MM.1S (cell line): ENCODE data around the gene PPP2R5E.
"Not testable (repeated sequence)": the region's sequence is repeated elsewhere in the genome, so short reads cannot be mapped to it uniquely, and the experiment has no call there.

Experiments
- DNase-seq: peaks from one replicate; pipeline ENCODE4 v3.0.0-alpha.2; 2015
- H2AFZ ChIP-seq: fragments of 300-600 bp; sonication (generic); 2 replicates; pipeline ENCODE4 v1.6.0; 2016; ENCODE audit warnings: antibody characterized with exemption, low read length
- H3F3A ChIP-seq: fragments of 300-600 bp; sonication (generic); 2 replicates; pipeline ENCODE4 v1.6.1; 2016; ENCODE audit warnings: mild to moderate bottlenecking, antibody characterized with exemption, low read length, moderate library complexity, mixed read lengths; ENCODE audit not compliant: insufficient read depth
- H3K27ac ChIP-seq: fragments of 300-600 bp; sonication (generic); 2 replicates; pipeline ENCODE4 v1.5.1; 2016; ENCODE audit warnings: mild to moderate bottlenecking, low read length
- H3K27me3 ChIP-seq: fragments of 300-600 bp; sonication (generic); replicated peaks from 2 replicates; pipeline ENCODE4 v1.6.0; 2016; ENCODE audit warnings: low read length; ENCODE audit not compliant: insufficient read depth
- H3K36me3 ChIP-seq: fragments of 300-600 bp; sonication (generic); replicated peaks from 2 replicates; pipeline ENCODE4 v1.6.1; 2016; ENCODE audit warnings: mild to moderate bottlenecking, low read length, mixed read lengths; ENCODE audit not compliant: insufficient read depth
- H3K4me1 ChIP-seq: fragments of 300-600 bp; sonication (generic); 2 replicates; pipeline ENCODE4 v1.6.1; 2016; ENCODE audit warnings: low read length, mixed read lengths
- H3K4me2 ChIP-seq: fragments of 300-600 bp; sonication (generic); 2 replicates; pipeline ENCODE4 v1.6.0; 2016; ENCODE audit warnings: low read depth, low read length
- H3K4me3 ChIP-seq: fragments of 300-600 bp; sonication (generic); 2 replicates; pipeline ENCODE4 v1.5.1; 2016; ENCODE audit warnings: low read length, mixed read lengths
- H3K79me2 ChIP-seq: fragments of 300-600 bp; sonication (generic); 2 replicates; pipeline ENCODE4 v1.6.1; 2016; ENCODE audit warnings: mixed run types, low read length, mixed read lengths
- H3K9ac ChIP-seq: fragments of 300-600 bp; sonication (generic); 2 replicates; pipeline ENCODE4 v1.6.1; 2016; ENCODE audit warnings: low read length, mixed read lengths
- H3K9me2 ChIP-seq: fragments of 300-600 bp; sonication (generic); replicated peaks from 2 replicates; pipeline ENCODE4 v1.6.1; 2016; ENCODE audit warnings: mild to moderate bottlenecking, low read length, mixed read lengths; ENCODE audit not compliant: insufficient read depth
- H3K9me3 ChIP-seq: fragments of 300-600 bp; sonication (generic); replicated peaks from 2 replicates; pipeline ENCODE4 v1.6.1; 2016; ENCODE audit warnings: mild to moderate bottlenecking, low read length, mixed read lengths; ENCODE audit not compliant: insufficient read depth
- H4K20me1 ChIP-seq: fragments of 300-600 bp; sonication (generic); 2 replicates; pipeline ENCODE4 v1.6.1; 2016; ENCODE audit warnings: mild to moderate bottlenecking, low read length, moderate library complexity, mixed read lengths; ENCODE audit not compliant: insufficient read depth
- EZH2 ChIP-seq: fragments of 300-600 bp; sonication (generic); optimal IDR thresholded peaks from 2 replicates; pipeline ENCODE3; 2017; ENCODE audit warnings: low read depth, mild to moderate bottlenecking, antibody characterized with exemption, low read length, mixed read lengths
- EZH2phosphoT487 ChIP-seq: fragments of 300-600 bp; sonication (generic); IDR thresholded peaks from 2 replicates; pipeline ENCODE4 v1.6.1; 2018; ENCODE audit warnings: antibody characterized with exemption, low read length
- TF ChIP-seq, protein P1 (sequence below): fragments of 300-600 bp; sonication (generic); IDR thresholded peaks from 2 replicates; pipeline ENCODE4 v1.5.1; 2016; ENCODE audit warnings: antibody characterized with exemption, low read length, mixed read lengths

The PPP2R5E gene

DNA sequence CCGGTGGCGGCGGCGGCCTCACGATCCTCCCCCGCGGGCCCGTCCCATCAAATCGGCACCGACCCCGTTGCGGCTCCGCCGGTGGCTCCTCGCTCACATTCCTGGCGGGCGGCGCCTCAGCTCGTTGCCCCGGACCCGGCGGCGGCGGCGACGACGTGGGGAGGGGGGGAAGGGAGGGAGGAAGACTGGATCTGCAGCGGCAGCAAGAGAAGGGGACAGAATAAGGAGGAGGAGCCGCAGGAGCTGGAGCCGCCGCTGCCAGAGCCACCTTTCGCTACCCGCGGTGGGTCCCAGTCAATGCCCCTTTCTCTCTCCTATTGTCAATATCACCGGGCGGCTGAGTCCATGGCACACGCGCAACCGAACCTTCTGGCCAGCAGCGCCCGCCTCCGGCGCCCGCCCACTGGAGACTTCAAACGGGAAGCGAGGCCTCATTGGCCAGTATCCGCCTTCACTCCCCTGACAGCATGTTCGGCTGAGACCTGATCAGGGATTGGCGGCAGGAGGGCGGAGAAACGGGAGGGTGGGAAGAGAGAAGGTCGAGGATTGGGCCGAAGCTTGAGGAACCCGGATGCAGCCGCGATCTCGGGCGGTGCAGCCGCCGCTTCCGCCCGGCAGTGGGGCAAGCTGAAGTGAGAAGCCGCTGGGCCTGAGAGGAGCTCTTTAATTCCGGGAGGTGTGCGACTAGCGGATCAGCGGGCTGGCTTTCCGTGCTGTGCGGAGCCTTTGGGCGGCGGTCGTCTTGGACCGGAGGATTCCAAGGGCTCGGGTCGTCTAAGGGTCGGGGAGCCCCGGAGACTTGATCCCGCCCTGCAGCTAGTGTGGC lies at the start of gene PPP2R5E:
PPP2R5E (minus strand) TSS at position 378 of the 826 bp plus-strand sequence. CDS start 3,692 bp downstream, outside the sequence.
- peak; percentile 92 for DNase-seq
- peaks cover 5% of the 10 kb centered on the region; the same call in 1 of the 2 replicates for H3K4me1 ChIP-seq
- peak within 1 kb of the TSS; percentile 63 for H3K4me2 ChIP-seq
- H4K20me1 ChIP-seq, result no peaks in the 10 kb centered on the region
- no peaks in the 10 kb centered on the region for H3F3A ChIP-seq
- peak within 1 kb of the TSS; percentile 68 for H3K9ac ChIP-seq
- H3K9me2 ChIP-seq, result no peaks in the 10 kb centered on the region
- no peak for TF ChIP-seq EZH2
- no peak for TF ChIP-seq EZH2phosphoT487
- TF ChIP-seq, protein P1, sequence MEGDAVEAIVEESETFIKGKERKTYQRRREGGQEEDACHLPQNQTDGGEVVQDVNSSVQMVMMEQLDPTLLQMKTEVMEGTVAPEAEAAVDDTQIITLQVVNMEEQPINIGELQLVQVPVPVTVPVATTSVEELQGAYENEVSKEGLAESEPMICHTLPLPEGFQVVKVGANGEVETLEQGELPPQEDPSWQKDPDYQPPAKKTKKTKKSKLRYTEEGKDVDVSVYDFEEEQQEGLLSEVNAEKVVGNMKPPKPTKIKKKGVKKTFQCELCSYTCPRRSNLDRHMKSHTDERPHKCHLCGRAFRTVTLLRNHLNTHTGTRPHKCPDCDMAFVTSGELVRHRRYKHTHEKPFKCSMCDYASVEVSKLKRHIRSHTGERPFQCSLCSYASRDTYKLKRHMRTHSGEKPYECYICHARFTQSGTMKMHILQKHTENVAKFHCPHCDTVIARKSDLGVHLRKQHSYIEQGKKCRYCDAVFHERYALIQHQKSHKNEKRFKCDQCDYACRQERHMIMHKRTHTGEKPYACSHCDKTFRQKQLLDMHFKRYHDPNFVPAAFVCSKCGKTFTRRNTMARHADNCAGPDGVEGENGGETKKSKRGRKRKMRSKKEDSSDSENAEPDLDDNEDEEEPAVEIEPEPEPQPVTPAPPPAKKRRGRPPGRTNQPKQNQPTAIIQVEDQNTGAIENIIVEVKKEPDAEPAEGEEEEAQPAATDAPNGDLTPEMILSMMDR, result no peak
- peak within 1 kb of the TSS; percentile 34; the same call in 1 of the 2 replicates for H3K27ac ChIP-seq
- no peaks in the 10 kb centered on the region for H3K27me3 ChIP-seq
- peak within 1 kb of the TSS; percentile 78 for H3K4me3 ChIP-seq
- peaks cover 33% of the 10 kb centered on the region for H3K79me2 ChIP-seq
- no peaks in the 10 kb centered on the region for H3K9me3 ChIP-seq
- H2AFZ ChIP-seq, result peak within 1 kb of the TSS; percentile 67
- H3K36me3 ChIP-seq, result no peaks in the 10 kb centered on the region

DNA sequence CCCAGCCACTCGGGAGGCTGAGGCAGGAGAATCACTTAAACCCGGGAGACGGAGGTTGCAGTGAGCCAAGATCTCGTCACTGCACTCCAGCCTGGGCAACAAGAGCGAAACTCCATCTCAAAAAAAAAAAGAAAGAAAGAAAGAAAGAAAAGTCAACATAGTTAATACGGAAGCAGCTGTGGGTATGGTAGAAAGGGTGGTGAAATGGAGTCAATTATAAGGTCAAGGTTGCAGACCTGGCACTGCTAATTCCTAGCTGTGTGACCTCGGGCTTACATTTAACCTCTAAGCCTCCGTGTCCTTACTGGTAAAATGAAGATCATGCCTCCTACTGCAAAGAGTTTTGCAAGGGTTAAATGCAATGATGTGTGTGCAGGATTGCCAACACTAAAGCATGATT lies 39.9 kb upstream of the PPP2R5E start:
- not testable (repeated sequence) for H3K9me2 ChIP-seq, H3K27ac ChIP-seq, DNase-seq, H3F3A ChIP-seq, H3K27me3 ChIP-seq, H3K4me2 ChIP-seq, H3K36me3 ChIP-seq, H3K4me3 ChIP-seq, H3K9me3 ChIP-seq, H2AFZ ChIP-seq, H3K79me2 ChIP-seq, H3K9ac ChIP-seq, H3K4me1 ChIP-seq, H4K20me1 ChIP-seq

DNA sequence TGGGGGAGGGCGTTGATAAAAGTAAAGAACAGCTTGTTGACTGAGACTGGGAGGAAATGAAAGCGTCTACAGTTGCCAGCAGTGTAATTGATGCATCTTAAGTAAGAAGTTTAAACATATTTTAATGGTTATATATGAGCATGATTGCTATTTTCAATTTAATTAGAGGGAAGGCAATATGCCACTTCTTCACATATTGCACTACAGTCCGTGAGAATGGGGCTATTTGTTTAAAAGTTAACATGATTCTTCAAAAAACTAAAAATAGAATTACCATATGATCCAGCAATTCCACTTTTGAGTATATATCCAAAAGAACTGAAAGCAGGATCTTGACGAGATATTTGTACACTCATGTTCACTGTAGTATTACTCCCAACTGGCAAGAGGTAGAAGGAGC lies 38.3 kb upstream of the PPP2R5E start:
- Histone ChIP-seq H3K4me3 (no peak overlapping the region), H4K20me1 (no peaks in the 10 kb centered on the region), H3K36me3 (no peaks in the 10 kb centered on the region), H3F3A (no peaks in the 10 kb centered on the region), H3K4me1 (no peaks in the 10 kb centered on the region), H3K27ac (no peak overlapping the region), H3K27me3 (no peaks in the 10 kb centered on the region), H3K9ac (no peak overlapping the region), H3K9me3 (no peaks in the 10 kb centered on the region), H2AFZ (no peak overlapping the region), H3K79me2 (no peaks in the 10 kb centered on the region), H3K9me2 (no peaks in the 10 kb centered on the region), H3K4me2 (no peak overlapping the region)
- no peak for DNase-seq
- TF ChIP-seq, protein P1, result no peak
- TF ChIP-seq EZH2phosphoT487 (no peak), EZH2 (no peak)

DNA sequence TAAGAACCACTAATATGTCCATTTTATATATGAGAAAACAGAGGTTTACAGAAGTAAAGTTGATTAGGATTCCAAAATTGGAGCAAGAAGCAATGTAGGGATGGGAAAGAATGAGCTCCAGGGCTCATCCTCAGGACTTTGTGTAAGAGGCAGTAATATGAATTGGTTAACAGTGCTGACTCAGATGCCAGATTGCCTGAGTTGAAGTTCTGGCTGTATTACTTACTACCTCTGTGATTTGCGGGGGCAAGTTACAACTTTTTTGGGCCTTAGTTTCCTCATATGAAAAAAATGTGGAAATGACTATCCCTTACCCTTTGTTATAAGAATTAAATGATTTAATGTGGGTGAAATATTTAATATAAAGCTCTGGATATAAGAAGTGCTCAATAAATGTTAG lies 35.1 kb upstream of the PPP2R5E start:
- Histone ChIP-seq H3F3A (no peaks in the 10 kb centered on the region), H3K9me3 (no peaks in the 10 kb centered on the region), H3K4me1 (no peaks in the 10 kb centered on the region), H3K36me3 (no peaks in the 10 kb centered on the region), H2AFZ (no peak overlapping the region), H3K4me2 (no peak overlapping the region), H3K27ac (no peak overlapping the region), H3K79me2 (no peaks in the 10 kb centered on the region), H3K4me3 (no peak overlapping the region), H3K27me3 (no peaks in the 10 kb centered on the region), H3K9ac (no peak overlapping the region), H4K20me1 (no peaks in the 10 kb centered on the region), H3K9me2 (no peaks in the 10 kb centered on the region)
- TF ChIP-seq EZH2phosphoT487 (no peak), EZH2 (no peak)
- TF ChIP-seq, protein P1, result no peak
- DNase-seq, result no peak
